ENCODE measurements around the gene HDAC8. TPM values are rescaled to one million over a fixed set of nuclear protein-coding genes. Genes with fewer than 3 reads are reported as not detected.

HDAC8 gene
- polyA plus RNA-seq, 1 experiment: 24.8 TPM

- no peak overlapping the region for H3K27ac ChIP-seq (ENCODE audit: low read depth, low read length)
- H3K9me3 ChIP-seq (ENCODE audit: control insufficient read depth, insufficient read depth, low read length): no peaks in the 10 kb centered on the region; the same call in 1 of the 2 replicates
- TF ChIP-seq CTCF (IDR thresholded peaks at IDR 0.05; ENCODE audit: low read depth, low read length): no peak
- peaks cover 35% of the 10 kb centered on the region for H3K27me3 ChIP-seq (ENCODE audit: control insufficient read depth, insufficient read depth, low read length)
- peak; percentile 13 for DNase-seq (ENCODE audit: low read depth, low spot score)
- H3K4me3 ChIP-seq (ENCODE audit: low read depth, low read length): peak overlapping the region; percentile 41
- ChIA-PET POLR2A (interaction anchor here (2.7 kb wide), 1 partner anchor 32 kb away, joined by 9 read pairs; the partner anchor contains the start of gene RPS4X), CTCF (no interaction called here)
Observed at GRCh38 chrX:72308566-72309296, 263.9 kb downstream of the HDAC8 start.

GRCh38 chrX:72308209-72308565 is 264.5 kb downstream of the HDAC8 start:
- ChIA-PET CTCF (no interaction called here), POLR2A (interaction anchor here (2.7 kb wide), 1 partner anchor 31 kb away, joined by 9 read pairs; the partner anchor contains the start of gene RPS4X)
- Histone ChIP-seq H3K9me3 (ENCODE audit: control insufficient read depth, insufficient read depth, low read length) (no peaks in the 10 kb centered on the region; the same call in 1 of the 2 replicates), H3K27ac (ENCODE audit: low read depth, low read length) (no peak overlapping the region), H3K27me3 (ENCODE audit: control insufficient read depth, insufficient read depth, low read length) (peaks cover 40% of the 10 kb centered on the region), H3K4me3 (ENCODE audit: low read depth, low read length) (no peak overlapping the region)
- TF ChIP-seq CTCF (IDR thresholded peaks at IDR 0.05; ENCODE audit: low read depth, low read length): no peak
- DNase-seq (ENCODE audit: low read depth, low spot score): no peak

- no peak for DNase-seq (ENCODE audit: low read depth, low spot score)
- CTCF ChIA-PET: no interaction called here
- no peak overlapping the region for H3K4me3 ChIP-seq (ENCODE audit: low read depth, low read length)
- peaks cover 44% of the 10 kb centered on the region for H3K27me3 ChIP-seq (ENCODE audit: control insufficient read depth, insufficient read depth, low read length)
- POLR2A ChIA-PET: interaction anchor here (2.7 kb wide), 1 partner anchor 31 kb away, joined by 9 read pairs; the partner anchor contains the start of gene RPS4X
- TF ChIP-seq CTCF (IDR thresholded peaks at IDR 0.05; ENCODE audit: low read depth, low read length): no peak
- no peaks in the 10 kb centered on the region; the same call in 1 of the 2 replicates for H3K9me3 ChIP-seq (ENCODE audit: control insufficient read depth, insufficient read depth, low read length)
- H3K27ac ChIP-seq (ENCODE audit: low read depth, low read length): no peak overlapping the region
Observed at GRCh38 chrX:72307646-72308051, 265.0 kb downstream of the HDAC8 start.

- peak overlapping the region; percentile 61 for H3K4me3 ChIP-seq (ENCODE audit: low read depth, low read length)
- peaks cover 50% of the 10 kb centered on the region for H3K27me3 ChIP-seq (ENCODE audit: control insufficient read depth, insufficient read depth, low read length)
- no peak for TF ChIP-seq CTCF (IDR thresholded peaks at IDR 0.05; ENCODE audit: low read depth, low read length)
- CTCF ChIA-PET: interaction anchor here (1.4 kb wide), 1 partner anchor 30 kb away, joined by 6 read pairs; the partner anchor contains the start of gene RPS4X
- DNase-seq (ENCODE audit: low read depth, low spot score): peak; percentile 37
- POLR2A ChIA-PET: interaction anchor here (2.7 kb wide), 1 partner anchor 30 kb away, joined by 9 read pairs; the partner anchor contains the start of gene RPS4X
- no peak overlapping the region for H3K27ac ChIP-seq (ENCODE audit: low read depth, low read length)
- H3K9me3 ChIP-seq (ENCODE audit: control insufficient read depth, insufficient read depth, low read length): no peaks in the 10 kb centered on the region; the same call in 1 of the 2 replicates
Observed at GRCh38 chrX:72306851-72307645, 265.6 kb downstream of the HDAC8 start.

All from AG04450 (cell line).